Heart right ventricle (tissue), 16 donors: ENCODE data around the gene MB21D2. TPM values are rescaled to one million over a fixed set of nuclear protein-coding genes. Genes with fewer than 3 reads are reported as not detected.

ENCODE experiments used
- ATAC-seq, 8 donors: fragments of 200-7000 bp; cut with Tn5 transposase; one replicate each; pipeline ENCODE4 v1.9.1; 2020; ENCODE audit warnings: mild to moderate bottlenecking in 8 of 8, moderate library complexity in 8 of 8, moderate number of reproducible peaks in 1 of 8
- DNase-seq, 2 donors: peaks; one replicate each; pipeline ENCODE4 v3.0.0-alpha.2; 2020
- H3K27ac ChIP-seq, 10 donors: fragments of 200-600 bp; sonication (generic) in 2 of 10; one replicate each; pipeline versions ENCODE4 v1.5.0 to v1.8.0; 2020 to 2022; ENCODE audit warnings: mild to moderate bottlenecking in 3 of 10
- H3K27me3 ChIP-seq, 7 donors: fragments of 200-600 bp; one replicate each; pipeline ENCODE4 v1.8.0; 2021 to 2022; ENCODE audit warnings: mild to moderate bottlenecking in 2 of 7
- H3K36me3 ChIP-seq, 9 donors: fragments of 200-600 bp; sonication (generic) in 1 of 9; one replicate each; pipeline versions ENCODE4 v1.5.0 to v1.8.0; 2020 to 2022; ENCODE audit warnings: mild to moderate bottlenecking in 2 of 9
- H3K4me1 ChIP-seq, 9 donors: fragments of 200-600 bp; sonication (generic) in 1 of 9; one replicate each; pipeline versions ENCODE4 v1.5.0 to v1.8.0; 2020 to 2022; ENCODE audit warnings: mild to moderate bottlenecking in 4 of 9
- H3K4me3 ChIP-seq, 10 donors: fragments of 200-600 bp; sonication (generic) in 2 of 10; one replicate each; pipeline versions ENCODE4 v1.5.0 to v1.8.0; 2020 to 2022; ENCODE audit warnings: mild to moderate bottlenecking in 7 of 10, moderate library complexity in 2 of 10
- H3K9me3 ChIP-seq, 11 donors: fragments of 200-600 bp in 10 of 11; sonication (generic) in 2 of 11; one replicate each; pipeline versions ENCODE4 v1.5.0 to v1.8.0; 2013 to 2022; ENCODE audit warnings: mild to moderate bottlenecking in 2 of 11, control low read depth in 1 of 11, moderate library complexity in 1 of 11
- WGBS, 2 donors: extraction: QIAGEN DNeasy Blood & Tissue Kit; methylation state at CpG; one replicate each; pipeline ENCODE4 v1.1.7; 2013; ENCODE audit warnings: inconsistent platforms in 1 of 2; 5-methylcytosine and 5-hydroxymethylcytosine counted together
- intact Hi-C, 10 donors: fragments of 100-400 bp; cut with DNase I; formaldehyde crosslinking; loops; one replicate each; pipeline versions ENCODE4 v1.11.1 to v1.14.2; 2022
- polyA plus RNA-seq, 2 donors: library from polyadenylated mRNA; stranded (reverse); fragments of 200-250 nt; gene quantifications; one replicate each; pipeline ENCODE4 v1.2.3, GENCODE V29; 2013
- total RNA-seq, 10 donors: library from RNA; stranded (reverse); fragmentation: NEBNext Ultra II Directional in 3 of 10; extraction: Animal tissue kit (Norgen Biotek cat#: 25700) in 3 of 10; gene quantifications; one replicate each; pipeline versions ENCODE4 v1.2.1 to v1.2.4, GENCODE V29; 2021 to 2023
- TF ChIP-seq, protein P1 (sequence below), 9 donors: fragments of 200-600 bp; sonication (generic) in 2 of 9; IDR thresholded peaks; one replicate each; pipeline versions ENCODE4 v1.5.0 to v1.8.0; 2021 to 2022; ENCODE audit warnings: antibody characterized with exemption in 9 of 9, mild to moderate bottlenecking in 5 of 9, moderate library complexity in 1 of 9
- donor health status: Arrhythmogenic right ventricular cardiomyopathy.
- donor health status: ischemic (EF 13 %, LVEDD 7.1; RV severe dilation, severe dysfunction).
- donor health status: healthy with polysubstance abuse.
- donor health status: DM: no; HTN: yes; CAD: no.
- donor health status: DM: no; HTN: no; CAD: no.
- donor health status: ischemic (EF 25% LVEDD 6.9; RV normal size, moderate dysfunction).
- donor health status: ischemic (EF 25% LVEDD 5.7; RV mildly dilated, moderate dysfunction).
- donor health status: healthy.
- donor health status: DM: yes; HTN: yes; CAD: no.
- donor health status: Ischemic cardiomyopathy.
- donor health status: ischemic (EF 35%, LVEDD 5.7; RV mildly dilated, moderate dysfunction).
- donor health status: nonischemic (EF 11% LVEDD 7.7; RV severe dilation, severe dysfunction).
- donor health status: DM: yes; HTN: yes; CAD: no.
- donor health status: PGD.
- donor health status: ischemic (EF 29% LVEDD 5.4; RV normal size, mild dysfunction).
- donor health status: nonischemic (EF 23%, LVEDD 6.1; RV moderate dilation, normal function).

MB21D2 gene
- total and polyA plus RNA-seq, 12 donors: 0.80 to 4.4 (median 2.8) TPM

DNA sequence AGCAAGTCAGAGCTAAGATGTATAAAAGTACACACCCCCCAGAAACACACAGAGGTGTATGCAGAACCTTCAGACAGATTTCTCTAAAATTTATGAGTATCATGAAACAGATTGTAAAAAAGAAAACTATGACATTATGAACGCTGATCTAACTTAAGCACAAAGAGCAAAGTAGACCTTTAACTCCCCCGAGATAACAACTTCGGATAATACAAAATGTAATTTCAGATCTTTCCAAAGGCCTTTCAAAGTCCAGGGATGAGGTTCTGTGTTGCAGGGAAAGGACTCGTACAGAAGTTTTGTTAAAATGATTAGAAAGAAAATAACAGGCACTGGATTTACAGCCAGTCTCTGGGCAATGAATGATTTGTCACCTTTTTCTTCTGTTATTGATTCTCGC, 97.5 kb downstream of the MB21D2 start:
- DNase-seq: no peak
- intact Hi-C loops: no loop called here
- H3K9me3 ChIP-seq: no peaks in the 10 kb centered on the region
- H3K27me3 ChIP-seq: no peaks in the 10 kb centered on the region
- H3K36me3 ChIP-seq: no peaks in the 10 kb centered on the region
- no peak for ATAC-seq
- 89 to 91% methylated on average over 5 of the region's 5 CpGs for WGBS, 2 donors
- peaks cover 0 to 28% (median 24%) of the 10 kb centered on the region in 9 donors for H3K4me1 ChIP-seq
- H3K4me3 ChIP-seq: no peak overlapping the region
- H3K27ac ChIP-seq: no peak overlapping the region
- TF ChIP-seq, protein P1, sequence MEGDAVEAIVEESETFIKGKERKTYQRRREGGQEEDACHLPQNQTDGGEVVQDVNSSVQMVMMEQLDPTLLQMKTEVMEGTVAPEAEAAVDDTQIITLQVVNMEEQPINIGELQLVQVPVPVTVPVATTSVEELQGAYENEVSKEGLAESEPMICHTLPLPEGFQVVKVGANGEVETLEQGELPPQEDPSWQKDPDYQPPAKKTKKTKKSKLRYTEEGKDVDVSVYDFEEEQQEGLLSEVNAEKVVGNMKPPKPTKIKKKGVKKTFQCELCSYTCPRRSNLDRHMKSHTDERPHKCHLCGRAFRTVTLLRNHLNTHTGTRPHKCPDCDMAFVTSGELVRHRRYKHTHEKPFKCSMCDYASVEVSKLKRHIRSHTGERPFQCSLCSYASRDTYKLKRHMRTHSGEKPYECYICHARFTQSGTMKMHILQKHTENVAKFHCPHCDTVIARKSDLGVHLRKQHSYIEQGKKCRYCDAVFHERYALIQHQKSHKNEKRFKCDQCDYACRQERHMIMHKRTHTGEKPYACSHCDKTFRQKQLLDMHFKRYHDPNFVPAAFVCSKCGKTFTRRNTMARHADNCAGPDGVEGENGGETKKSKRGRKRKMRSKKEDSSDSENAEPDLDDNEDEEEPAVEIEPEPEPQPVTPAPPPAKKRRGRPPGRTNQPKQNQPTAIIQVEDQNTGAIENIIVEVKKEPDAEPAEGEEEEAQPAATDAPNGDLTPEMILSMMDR (IDR thresholded peaks at IDR 0.05): no peak

DNA sequence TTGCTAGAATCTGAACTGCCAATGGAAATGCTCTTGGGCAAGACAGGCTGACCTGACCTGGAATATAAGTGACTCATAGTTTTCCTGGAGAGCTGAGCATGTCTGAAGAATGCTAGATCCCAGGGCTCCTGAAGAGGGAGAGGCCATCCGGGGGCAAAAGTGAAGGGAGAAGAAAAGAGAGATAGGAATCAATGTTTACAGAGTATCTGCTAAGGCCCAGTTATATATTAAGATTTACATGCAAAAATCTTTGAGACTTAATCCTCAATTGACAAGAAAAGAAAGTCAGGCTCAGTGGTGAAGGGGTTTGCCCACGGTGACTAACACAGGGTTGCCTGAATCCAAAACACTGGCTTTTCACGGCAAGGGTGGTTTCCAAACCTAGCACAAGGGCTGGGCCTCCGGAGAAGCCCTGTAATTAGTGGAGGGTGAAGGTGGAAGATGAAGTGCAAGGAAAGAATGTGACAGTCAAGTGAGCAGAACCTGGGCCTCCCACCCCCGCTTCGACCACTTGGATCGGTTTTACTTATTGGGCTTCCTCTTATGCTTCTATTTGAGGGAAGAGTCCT, 98.6 kb downstream of the MB21D2 start:
- H3K27me3 ChIP-seq: no peaks in the 10 kb centered on the region
- peak in 6 of 8 donors; percentile 33 to 83 (median 53) for ATAC-seq
- no peak overlapping the region for H3K4me3 ChIP-seq
- intact Hi-C loops: loop anchor here in 9 of 10 donors (5.0 to 10.0 kb wide), 6 partner anchors 96 to 758 kb away; partner anchors contain the start of gene MB21D2 (in 9 of the 9)
- 71 to 78% methylated on average over 7 of the region's 7 CpGs for WGBS, 2 donors
- TF ChIP-seq, protein P1 (IDR thresholded peaks at IDR 0.05): no peak
- H3K4me1 ChIP-seq: peaks cover 0 to 26% (median 20%) of the 10 kb centered on the region in 9 donors
- H3K9me3 ChIP-seq: no peaks in the 10 kb centered on the region
- H3K27ac ChIP-seq: peak overlapping the region in 2 of 10 donors; percentile 4 to 7
- no peak for DNase-seq
- no peaks in the 10 kb centered on the region for H3K36me3 ChIP-seq

DNA sequence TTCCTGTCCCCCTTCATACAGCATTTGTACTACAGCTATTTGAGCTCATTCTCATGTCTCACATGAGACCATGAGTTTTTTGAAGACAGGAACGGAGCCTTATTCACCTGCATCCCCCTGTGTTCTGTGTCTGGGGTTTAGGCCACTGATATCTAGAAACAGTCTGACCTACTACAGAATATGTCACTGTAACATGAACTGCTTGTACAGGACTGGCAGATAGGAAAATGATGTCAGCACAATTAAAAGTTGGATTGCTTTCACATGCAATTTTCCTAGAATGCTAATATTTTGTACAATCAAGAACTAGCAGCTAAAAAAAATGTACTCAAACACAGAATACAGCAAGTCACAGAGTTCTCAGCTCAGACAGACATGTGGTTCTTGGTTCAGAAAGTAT, 99.5 kb downstream of the MB21D2 start:
- Histone ChIP-seq H3K27ac (peak overlapping the region in 2 of 10 donors; percentile 4 to 5), H3K27me3 (no peaks in the 10 kb centered on the region), H3K9me3 (no peaks in the 10 kb centered on the region), H3K4me3 (no peak overlapping the region), H3K36me3 (no peaks in the 10 kb centered on the region), H3K4me1 (peaks cover 0 to 26% (median 20%) of the 10 kb centered on the region in 9 donors)
- no peak for DNase-seq
- WGBS, 2 donors: 74 to 83% methylated on average over 1 of the region's 1 CpG
- peak in 1 of 8 donors; percentile 49 for ATAC-seq
- intact Hi-C loops: loop anchor here in 9 of 10 donors (5.0 to 10.0 kb wide), 6 partner anchors 97 to 759 kb away; partner anchors contain the start of gene MB21D2 (in 9 of the 9)
- TF ChIP-seq, protein P1 (IDR thresholded peaks at IDR 0.05): no peak

DNA sequence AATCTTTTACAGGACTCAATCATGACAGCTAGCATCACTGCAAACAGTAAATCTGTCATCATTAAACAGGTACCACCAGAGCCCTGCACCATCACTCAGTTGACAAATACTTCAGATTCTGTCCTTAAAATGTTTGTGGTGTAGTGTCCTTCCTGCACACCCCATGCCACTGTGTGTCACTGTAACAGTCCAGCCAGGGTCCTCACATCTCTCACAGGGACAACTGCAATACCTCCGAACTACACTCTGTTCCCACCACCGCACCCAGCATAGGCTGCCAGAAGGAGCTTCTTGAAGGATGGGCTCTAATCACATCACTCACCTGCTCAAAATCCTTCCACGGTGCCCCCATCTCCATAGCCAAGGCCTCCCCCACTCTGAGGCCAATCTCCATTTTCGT, 100.2 kb downstream of the MB21D2 start:
- intact Hi-C loops: loop anchor here in 9 of 10 donors (2.0 to 10.0 kb wide), 9 partner anchors 97 to 760 kb away; partner anchors contain the start of gene MB21D2 (in 9 of the 9)
- peaks cover 0 to 26% (median 20%) of the 10 kb centered on the region in 9 donors for H3K4me1 ChIP-seq

More for the DNA sequence above, 100.2 kb downstream of the MB21D2 start:
- Histone ChIP-seq H3K4me3 (no peak overlapping the region), H3K27me3 (no peaks in the 10 kb centered on the region), H3K9me3 (no peaks in the 10 kb centered on the region), H3K27ac (no peak overlapping the region), H3K36me3 (no peaks in the 10 kb centered on the region)
- TF ChIP-seq, protein P1 (IDR thresholded peaks at IDR 0.05): no peak
- DNase-seq: no peak
- peak in 4 of 8 donors; percentile 6 to 20 (median 13) for ATAC-seq
- 84 to 85% methylated on average over 4 of the region's 4 CpGs for WGBS, 2 donors
